Activated naive CD4-positive, alpha-beta T cell treated with anti-CD3 and anti-CD28 coated beads, Interleukin-2, amount 50 U/mL, for 24 hours (primary cell): ENCODE results near the gene ZC3HAV1L.
A peak's percentile ranks its signal among the peaks of the same experiment; 100 is the strongest.
"Not testable (repeated sequence)": the region's sequence is repeated elsewhere in the genome, so short reads cannot be mapped to it uniquely, and the experiment has no call there.

Experiments used
- H3K27ac Mint-ChIP-seq: one replicate; pipeline ENCODE4 v1.8.0; 2021; ENCODE audit warnings: mild to moderate bottlenecking, mixed read lengths
- H3K27me3 Mint-ChIP-seq: one replicate; pipeline ENCODE4 v1.8.0; 2021; ENCODE audit warnings: mixed read lengths
- H3K36me3 Mint-ChIP-seq: one replicate; pipeline ENCODE4 v1.8.0; 2021; ENCODE audit warnings: mixed read lengths
- H3K4me1 Mint-ChIP-seq: one replicate; pipeline ENCODE4 v1.8.0; 2021; ENCODE audit warnings: mixed read lengths
- H3K4me3 Mint-ChIP-seq: one replicate; pipeline ENCODE4 v1.8.0; 2021; ENCODE audit warnings: mild to moderate bottlenecking, mixed read lengths
- H3K9me3 Mint-ChIP-seq: one replicate; pipeline ENCODE4 v1.8.0; 2021; ENCODE audit warnings: mixed read lengths

Gene ZC3HAV1L

DNA sequence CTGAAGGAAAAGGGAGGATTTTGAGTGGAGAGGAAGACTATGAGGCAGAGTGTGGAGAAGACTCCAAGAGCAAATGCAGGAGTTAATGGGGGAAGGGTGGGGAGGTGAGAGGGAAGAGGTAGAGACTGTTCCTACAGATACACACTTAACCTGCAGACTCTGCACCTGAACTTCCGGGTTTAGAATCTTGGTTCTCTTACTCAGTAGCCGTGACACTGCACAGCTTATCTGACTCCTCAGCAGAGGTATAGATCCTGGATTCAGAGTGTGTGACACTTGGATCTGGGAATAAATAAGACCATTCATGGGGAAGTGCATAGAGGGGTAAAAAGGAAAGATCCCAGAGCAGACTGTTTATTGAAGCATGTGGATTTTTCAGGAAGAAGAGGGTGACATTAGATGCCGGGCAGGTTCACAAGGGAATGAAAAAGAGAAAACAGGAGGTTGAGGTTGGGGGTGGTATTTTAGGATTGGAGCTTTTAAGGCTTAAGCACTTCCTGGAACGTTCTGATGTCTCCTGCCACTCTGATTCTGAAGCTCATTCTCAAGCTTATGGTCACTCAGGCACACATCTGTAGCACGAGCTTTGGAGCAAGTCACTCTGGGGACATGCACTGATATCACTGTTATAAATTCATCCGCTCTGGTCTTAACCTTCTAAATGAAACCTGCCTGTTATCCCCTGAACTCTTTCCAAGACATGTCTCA is 5.7 kb upstream of the ZC3HAV1L start:
- Mint-ChIP-seq H3K4me3 (no peak overlapping the region), H3K4me1 (peaks cover 45% of the 10 kb centered on the region), H3K9me3 (peaks cover 4% of the 10 kb centered on the region), H3K27ac (peak overlapping the region; percentile 56), H3K27me3 (no peaks in the 10 kb centered on the region), H3K36me3 (peaks cover 23% of the 10 kb centered on the region)

DNA sequence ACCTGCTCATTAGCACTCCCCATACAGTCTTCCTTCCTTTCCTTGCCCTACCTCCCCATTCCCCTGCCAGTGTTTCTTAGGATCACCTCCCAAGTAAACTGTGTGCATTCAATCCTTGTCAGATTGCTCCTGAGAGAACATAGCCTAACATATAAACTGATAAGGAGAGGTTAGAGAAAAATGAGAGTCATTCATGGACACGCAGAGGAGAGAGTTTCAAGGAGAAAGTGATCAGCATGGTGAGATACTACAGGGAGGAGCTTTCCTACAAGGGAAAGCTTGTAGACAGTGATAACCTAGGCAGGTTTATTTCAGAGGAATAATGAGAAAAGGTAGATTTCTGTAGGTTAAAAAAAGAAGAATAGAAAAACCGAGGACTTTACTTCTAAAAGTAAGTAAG is 2.8 kb upstream of the ZC3HAV1L start:
- no peaks in the 10 kb centered on the region for H3K27me3 Mint-ChIP-seq
- H3K9me3 Mint-ChIP-seq = no peaks in the 10 kb centered on the region
- peak overlapping the region; percentile 1 for H3K4me3 Mint-ChIP-seq
- no peak overlapping the region for H3K27ac Mint-ChIP-seq
- peaks cover 5% of the 10 kb centered on the region for H3K36me3 Mint-ChIP-seq
- H3K4me1 Mint-ChIP-seq = peaks cover 23% of the 10 kb centered on the region

DNA sequence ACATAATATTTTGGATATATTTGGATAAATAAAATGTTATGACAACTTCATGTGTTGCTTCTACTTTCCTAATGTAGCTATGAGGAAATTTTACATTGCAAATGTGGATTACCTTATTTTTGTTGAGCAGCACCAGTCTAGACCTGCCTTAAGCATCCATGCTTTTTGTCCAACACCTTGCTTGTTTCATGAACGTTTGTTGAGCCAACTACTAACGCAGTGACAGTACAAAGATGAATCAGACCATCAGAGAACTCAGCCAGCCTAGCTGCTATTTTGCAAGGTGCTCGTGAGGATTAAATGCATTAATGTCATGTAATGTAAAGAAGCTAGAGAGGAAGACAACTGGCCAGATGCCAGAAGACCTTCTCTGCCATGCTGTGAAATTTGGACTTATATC is 1.1 kb upstream of the ZC3HAV1L start:
- H3K27me3 Mint-ChIP-seq = no peaks in the 10 kb centered on the region
- H3K4me3 Mint-ChIP-seq = no peak overlapping the region
- H3K9me3 Mint-ChIP-seq = no peaks in the 10 kb centered on the region
- H3K4me1 Mint-ChIP-seq = peaks cover 15% of the 10 kb centered on the region
- H3K27ac Mint-ChIP-seq = no peak overlapping the region
- H3K36me3 Mint-ChIP-seq = no peaks in the 10 kb centered on the region

DNA sequence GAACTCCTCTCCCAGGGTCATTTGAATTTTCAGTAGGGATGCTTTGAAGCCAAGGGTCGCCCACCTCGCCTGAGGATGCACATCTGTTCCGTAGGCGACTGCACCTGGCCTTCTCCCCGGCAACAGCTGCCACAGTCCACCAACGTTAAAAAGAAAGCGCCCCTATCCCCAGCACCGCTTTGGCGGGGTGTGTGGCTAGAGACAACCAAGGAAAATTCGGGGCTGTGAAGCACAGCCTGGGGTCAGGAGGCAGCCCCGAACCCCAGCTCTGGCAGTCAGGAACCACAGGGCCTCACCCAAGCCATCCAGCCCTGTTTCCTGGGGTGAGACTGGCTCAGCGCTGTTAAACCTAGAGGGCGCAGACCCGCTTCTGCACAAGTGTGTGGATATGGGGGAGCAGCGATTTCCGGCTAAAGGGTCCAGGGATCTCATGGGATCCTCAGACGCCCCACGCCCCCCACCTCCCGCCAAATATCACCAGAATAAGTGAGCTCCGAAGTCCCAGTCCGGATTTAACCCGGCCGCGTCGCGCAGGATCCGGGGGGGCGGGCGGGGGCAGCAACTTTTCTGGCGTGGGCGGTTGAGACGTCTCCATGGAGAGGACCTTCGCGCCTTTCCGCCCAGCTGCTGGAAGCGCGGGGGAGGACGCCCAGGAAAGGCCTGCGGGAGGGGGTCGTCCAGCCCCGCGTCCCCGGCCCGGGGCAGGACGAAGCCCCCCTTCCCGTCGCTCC is 822 bp downstream of the ZC3HAV1L start:
- peaks cover 5% of the 10 kb centered on the region for H3K4me1 Mint-ChIP-seq
- no peak overlapping the region for H3K27ac Mint-ChIP-seq
- H3K9me3 Mint-ChIP-seq = no peaks in the 10 kb centered on the region
- no peaks in the 10 kb centered on the region for H3K36me3 Mint-ChIP-seq
- H3K4me3 Mint-ChIP-seq = peak overlapping the region; percentile 69
- no peaks in the 10 kb centered on the region for H3K27me3 Mint-ChIP-seq

DNA sequence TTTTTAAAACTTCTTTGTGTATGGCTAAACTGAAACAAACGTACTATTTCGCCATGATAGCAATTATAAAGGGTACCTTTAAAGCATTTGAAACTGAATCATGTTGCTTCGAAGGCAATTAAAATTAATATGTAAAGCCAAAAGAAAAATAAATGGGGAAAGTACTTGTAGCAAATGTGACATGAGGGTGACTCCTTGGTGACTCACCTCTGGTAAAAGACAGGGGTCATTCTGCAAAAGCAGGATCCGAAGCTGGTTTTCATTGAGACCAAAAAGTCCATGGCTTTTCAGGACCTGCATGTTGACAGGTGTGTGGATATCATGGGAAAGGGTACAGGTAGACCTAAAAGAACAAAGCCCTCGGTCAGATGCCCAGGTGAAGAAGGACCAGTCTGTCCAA is 1.5 kb downstream of the ZC3HAV1L start:
- peak overlapping the region; percentile 69 for H3K4me3 Mint-ChIP-seq
- no peaks in the 10 kb centered on the region for H3K36me3 Mint-ChIP-seq
- peak overlapping the region; percentile 68 for H3K27ac Mint-ChIP-seq

DNA sequence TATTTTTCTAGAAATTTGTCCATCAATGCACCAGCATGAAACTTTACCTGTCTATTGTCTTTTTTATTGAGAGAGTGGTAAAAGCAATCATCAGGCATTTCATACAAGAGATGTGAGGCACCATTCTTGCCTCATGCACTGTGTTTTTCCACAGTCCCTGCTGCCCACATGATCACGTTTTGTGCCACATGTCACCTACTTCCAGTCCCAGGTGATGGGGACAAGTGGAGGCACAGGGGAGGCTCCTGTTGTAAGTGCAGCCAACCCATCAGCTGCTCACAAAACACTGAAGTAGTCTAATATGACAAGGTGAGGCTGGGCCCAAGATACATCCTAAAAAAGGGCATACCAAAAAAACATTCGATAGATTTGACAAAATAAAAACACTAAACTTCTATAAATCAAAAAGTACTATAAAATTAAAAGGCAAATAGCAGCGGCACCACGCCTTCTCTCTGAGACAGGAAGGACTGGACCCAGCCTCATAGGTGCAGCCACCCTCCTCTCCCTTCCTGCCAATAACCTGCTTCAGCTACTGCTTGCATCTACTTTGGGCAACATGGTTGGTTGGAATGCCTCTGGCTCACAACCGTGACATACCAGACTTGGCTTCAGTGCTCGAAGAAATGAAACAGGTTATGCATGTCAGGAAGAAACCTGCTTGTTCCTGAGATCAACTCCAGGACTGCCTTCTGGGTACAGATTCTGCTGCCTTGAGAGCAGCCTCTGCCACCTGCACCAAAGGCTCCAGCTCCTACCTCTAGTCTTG is 2.3 kb downstream of the ZC3HAV1L start:
- Mint-ChIP-seq H3K27me3 (no peaks in the 10 kb centered on the region), H3K27ac (no peak overlapping the region), H3K4me3 (no peak overlapping the region), H3K9me3 (no peaks in the 10 kb centered on the region), H3K4me1 (peaks cover 5% of the 10 kb centered on the region), H3K36me3 (no peaks in the 10 kb centered on the region)

More for the DNA sequence above, 1.5 kb downstream of the ZC3HAV1L start:
- Mint-ChIP-seq H3K27me3 (no peaks in the 10 kb centered on the region), H3K4me1 (peaks cover 5% of the 10 kb centered on the region), H3K9me3 (no peaks in the 10 kb centered on the region)

DNA sequence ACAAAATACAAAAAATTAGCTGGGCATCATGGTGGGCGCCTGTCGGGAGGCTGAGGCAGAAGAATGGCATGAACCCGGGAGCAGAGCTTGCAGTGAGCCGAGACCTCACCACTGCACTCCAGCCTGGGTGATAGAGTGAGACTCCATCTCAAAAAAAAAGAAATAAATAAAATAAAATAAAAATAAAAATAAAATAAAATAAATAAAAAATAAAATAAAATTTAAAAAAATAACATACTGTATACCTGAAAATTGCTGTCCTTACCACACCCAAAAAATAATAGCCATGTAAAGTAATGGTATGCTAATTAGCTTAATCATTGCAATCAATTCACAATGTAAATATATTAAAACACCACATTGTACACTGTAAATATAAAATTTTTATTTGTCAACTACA is 3.4 kb downstream of the ZC3HAV1L start:
- no peaks in the 10 kb centered on the region for H3K36me3 Mint-ChIP-seq
- H3K4me1 Mint-ChIP-seq = peaks cover 5% of the 10 kb centered on the region
- no peaks in the 10 kb centered on the region for H3K9me3 Mint-ChIP-seq
- H3K4me3 Mint-ChIP-seq = no peak overlapping the region
- no peaks in the 10 kb centered on the region for H3K27me3 Mint-ChIP-seq
- H3K27ac Mint-ChIP-seq = no peak overlapping the region

DNA sequence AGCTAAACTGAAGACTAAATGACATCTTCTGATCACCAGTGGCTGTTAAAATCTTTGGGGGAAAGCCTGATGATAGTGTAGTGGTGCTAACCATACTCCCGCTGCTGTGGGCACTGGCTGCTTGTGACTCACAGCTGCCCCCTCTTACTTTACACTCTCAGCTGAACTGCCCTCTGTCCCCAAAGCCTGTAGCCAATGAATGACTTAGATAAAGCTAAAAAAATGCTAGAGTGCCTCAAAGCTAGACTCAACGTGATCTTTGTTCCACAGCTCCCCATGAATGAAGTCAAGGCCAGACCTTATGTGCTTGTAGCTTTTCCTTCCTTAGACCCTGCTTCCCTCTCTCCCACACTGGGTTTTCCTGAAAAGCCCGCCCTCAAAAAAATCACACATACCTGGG is 6.5 kb downstream of the ZC3HAV1L start:
- no peak overlapping the region for H3K4me3 Mint-ChIP-seq
- peaks cover 5% of the 10 kb centered on the region for H3K4me1 Mint-ChIP-seq
- no peaks in the 10 kb centered on the region for H3K27me3 Mint-ChIP-seq
- H3K36me3 Mint-ChIP-seq = no peaks in the 10 kb centered on the region
- no peak overlapping the region for H3K27ac Mint-ChIP-seq
- no peaks in the 10 kb centered on the region for H3K9me3 Mint-ChIP-seq

DNA sequence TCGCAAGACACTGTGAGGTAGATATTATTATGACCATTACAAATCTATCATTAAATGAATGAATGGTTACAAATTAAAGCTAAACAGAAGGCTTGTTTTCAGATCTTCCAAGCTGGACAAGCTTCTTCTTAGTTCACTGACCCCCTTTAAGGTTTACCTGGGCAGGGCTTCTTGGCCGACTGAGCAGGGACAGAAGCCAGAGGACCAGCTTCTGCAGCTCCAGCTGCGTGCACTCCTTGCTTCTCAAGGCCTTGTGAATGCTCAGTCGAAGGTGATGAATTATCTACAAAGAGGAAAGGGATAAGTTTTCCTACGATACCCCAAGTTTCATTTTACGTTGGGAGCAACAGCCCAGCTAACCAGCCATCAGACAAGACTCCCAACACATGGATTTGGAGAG is 9.3 kb downstream of the ZC3HAV1L start:
- Mint-ChIP-seq H3K4me1 (no peaks in the 10 kb centered on the region), H3K27ac (no peak overlapping the region), H3K4me3 (no peak overlapping the region), H3K27me3 (no peaks in the 10 kb centered on the region), H3K9me3 (no peaks in the 10 kb centered on the region), H3K36me3 (no peaks in the 10 kb centered on the region)

DNA sequence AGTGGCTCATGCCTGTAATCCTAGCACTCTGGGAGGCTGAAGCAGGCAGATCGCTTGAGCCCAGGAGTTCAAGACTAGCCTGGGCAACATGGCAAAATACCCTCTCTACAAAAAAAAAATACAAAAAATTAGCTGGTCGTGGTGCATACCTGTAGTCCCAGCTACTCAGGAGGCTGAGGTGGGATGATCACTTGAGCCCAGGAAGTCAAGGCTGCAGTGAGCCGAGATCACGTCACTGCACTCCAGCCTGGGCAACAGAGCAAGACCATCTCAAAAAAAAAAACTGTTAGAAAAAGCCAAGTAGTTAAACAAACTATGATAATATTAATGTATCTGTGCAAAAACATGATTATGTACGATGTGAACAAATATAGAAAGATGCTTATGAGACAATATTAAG is 10.0 kb downstream of the ZC3HAV1L start:
- not testable (repeated sequence) for H3K27me3 Mint-ChIP-seq, H3K9me3 Mint-ChIP-seq, H3K4me1 Mint-ChIP-seq, H3K27ac Mint-ChIP-seq, H3K36me3 Mint-ChIP-seq, H3K4me3 Mint-ChIP-seq

DNA sequence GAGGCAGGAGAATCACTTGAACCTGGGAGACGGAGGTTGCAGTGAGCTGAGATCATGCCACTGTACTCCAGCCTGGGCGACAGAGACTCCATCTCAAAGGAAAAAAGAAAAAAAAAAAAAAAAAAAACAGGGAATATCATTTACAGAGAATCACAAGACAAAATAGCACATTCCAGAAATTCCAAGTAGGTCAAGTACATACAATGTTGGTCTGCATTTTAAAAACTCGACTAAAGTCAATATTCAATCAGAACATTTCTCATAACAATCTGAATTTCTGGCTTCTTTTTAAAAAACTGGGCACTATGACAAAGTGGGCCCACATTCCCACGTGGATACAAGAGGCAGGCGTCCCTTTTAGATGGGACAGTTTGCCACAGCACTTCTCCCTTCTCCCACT is 12.8 kb downstream of the ZC3HAV1L start:
- no peaks in the 10 kb centered on the region for H3K36me3 Mint-ChIP-seq
- no peaks in the 10 kb centered on the region for H3K4me1 Mint-ChIP-seq
- no peak overlapping the region for H3K27ac Mint-ChIP-seq
- no peaks in the 10 kb centered on the region for H3K9me3 Mint-ChIP-seq
- H3K27me3 Mint-ChIP-seq = no peaks in the 10 kb centered on the region
- no peak overlapping the region for H3K4me3 Mint-ChIP-seq

DNA sequence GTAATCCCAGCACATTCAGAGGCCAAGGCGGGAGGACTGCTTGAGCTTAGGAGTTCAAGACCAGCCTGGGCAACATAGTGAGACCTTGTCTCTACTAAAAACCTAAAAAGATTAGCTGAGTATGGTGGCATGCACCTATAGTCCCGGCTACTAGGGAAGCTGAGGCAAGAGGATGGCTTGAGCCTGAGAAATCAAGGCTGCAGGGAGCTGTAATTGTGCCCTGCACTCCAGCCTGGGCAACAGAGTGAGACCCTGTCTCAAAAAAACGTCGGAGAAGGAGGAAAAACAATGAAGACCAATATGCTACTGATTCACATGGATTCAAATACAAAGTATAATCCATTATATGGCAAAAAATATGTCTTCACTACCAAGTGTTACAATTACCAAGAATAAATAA is 13.6 kb downstream of the ZC3HAV1L start:
- H3K9me3 Mint-ChIP-seq = no peaks in the 10 kb centered on the region
- H3K27ac Mint-ChIP-seq = no peak overlapping the region
- no peak overlapping the region for H3K4me3 Mint-ChIP-seq
- peaks cover 3% of the 10 kb centered on the region for H3K4me1 Mint-ChIP-seq
- no peaks in the 10 kb centered on the region for H3K36me3 Mint-ChIP-seq
- no peaks in the 10 kb centered on the region for H3K27me3 Mint-ChIP-seq

DNA sequence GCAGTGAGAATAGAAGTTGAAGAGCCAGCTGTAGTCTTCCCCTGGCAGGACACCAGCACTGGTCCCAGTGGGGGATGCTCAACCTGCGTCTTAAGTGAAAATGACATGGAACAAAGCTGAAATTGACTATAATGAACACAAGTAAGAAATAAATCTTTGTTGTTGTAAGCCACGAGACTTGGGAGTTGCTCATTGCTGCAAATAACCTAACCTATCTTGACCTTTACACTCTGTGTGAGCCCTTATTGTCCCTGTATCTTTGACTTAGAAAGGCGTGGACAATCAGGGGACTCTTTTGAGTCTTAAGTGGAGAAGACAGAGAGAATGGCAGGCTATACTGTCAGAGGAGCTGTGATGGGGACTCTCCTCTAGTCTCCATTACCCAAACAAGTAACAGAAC is 16.9 kb downstream of the ZC3HAV1L start:
- Mint-ChIP-seq H3K36me3 (no peaks in the 10 kb centered on the region), H3K27me3 (no peaks in the 10 kb centered on the region), H3K9me3 (no peaks in the 10 kb centered on the region), H3K4me3 (no peak overlapping the region), H3K27ac (no peak overlapping the region), H3K4me1 (peaks cover 9% of the 10 kb centered on the region)

DNA sequence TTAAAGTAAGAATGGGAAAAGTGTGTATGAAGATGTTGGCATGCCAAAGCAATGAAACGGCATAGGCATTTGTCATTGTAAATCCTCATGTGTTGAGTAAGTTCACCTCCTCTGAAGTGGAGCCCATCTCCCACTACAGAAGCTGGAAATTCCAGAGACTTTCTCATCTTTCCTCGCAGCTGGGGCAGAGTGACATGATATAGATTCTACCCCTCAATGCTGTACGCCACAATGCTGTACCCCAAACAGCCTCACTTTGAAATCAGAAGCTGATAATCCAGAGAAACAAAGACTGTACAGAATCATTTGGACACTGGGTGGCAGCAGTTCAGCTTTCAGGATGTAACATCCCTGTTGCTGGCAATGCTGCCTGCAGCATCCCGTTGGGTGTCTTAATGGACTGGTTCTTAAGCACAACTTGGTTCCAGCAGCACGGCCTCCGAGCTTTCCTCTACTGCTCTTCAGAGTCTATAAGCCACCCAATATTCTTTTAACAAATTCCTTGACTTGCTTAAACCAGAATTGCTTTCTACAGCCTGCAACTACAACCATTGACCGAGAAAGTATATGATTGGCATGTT is 18.8 kb downstream of the ZC3HAV1L start:
- peaks cover 9% of the 10 kb centered on the region for H3K4me1 Mint-ChIP-seq
- H3K27me3 Mint-ChIP-seq = no peaks in the 10 kb centered on the region
- no peak overlapping the region for H3K4me3 Mint-ChIP-seq
- no peaks in the 10 kb centered on the region for H3K36me3 Mint-ChIP-seq
- no peaks in the 10 kb centered on the region for H3K9me3 Mint-ChIP-seq
- H3K27ac Mint-ChIP-seq = no peak overlapping the region

DNA sequence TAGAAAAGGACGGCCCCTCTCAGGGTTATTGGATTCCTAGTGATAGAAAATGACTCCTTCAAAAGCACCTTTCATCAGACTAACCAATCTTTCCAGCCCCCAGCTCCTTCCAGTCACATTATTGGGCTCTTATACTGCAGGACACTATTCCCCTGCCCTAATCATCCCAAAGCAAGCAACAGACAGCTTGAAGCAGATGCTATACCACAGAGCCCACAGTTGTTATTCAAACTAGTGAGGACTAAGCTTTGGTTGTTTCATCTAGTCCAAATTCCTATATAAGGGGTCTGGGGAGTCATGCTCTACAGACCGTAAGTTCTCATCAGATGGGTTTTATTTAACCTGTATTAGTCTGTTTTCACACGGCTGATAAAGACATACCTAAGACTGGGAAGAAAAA is 24.5 kb downstream of the ZC3HAV1L start:
- Mint-ChIP-seq H3K27me3 (no peaks in the 10 kb centered on the region), H3K36me3 (no peaks in the 10 kb centered on the region), H3K9me3 (no peaks in the 10 kb centered on the region), H3K27ac (no peak overlapping the region), H3K4me1 (no peaks in the 10 kb centered on the region), H3K4me3 (no peak overlapping the region)
